H1 (cell line): ENCODE results near the gene SMYD4. TPM values are rescaled to one million over a fixed set of nuclear protein-coding genes. Genes with fewer than 3 reads are reported as not detected.

Experiments
- BCL11A ChIP-seq, 2 experiments: IDR thresholded peaks; one replicate each; pipeline ENCODE4 v1.6.1; 2011; ENCODE audit warnings: low read depth in 2 of 2, low read length in 2 of 2, mild to moderate bottlenecking in 2 of 2
- CEBPB ChIP-seq: IDR thresholded peaks from 2 replicates; pipeline ENCODE4 v1.6.1; 2012; ENCODE audit warnings: low read depth, low read length
- HDAC6 ChIP-seq: IDR thresholded peaks from one replicate; pipeline ENCODE4 v1.7.1; 2012; ENCODE audit warnings: low read depth, mild to moderate bottlenecking, inconsistent platforms, low read length, moderate library complexity
- KDM4A ChIP-seq: IDR thresholded peaks from one replicate; pipeline ENCODE4 v1.7.1; 2012; ENCODE audit warnings: low read depth, mild to moderate bottlenecking, moderate library complexity, low read length, inconsistent platforms; ENCODE audit not compliant: severe bottlenecking
- POLR2AphosphoS5 ChIP-seq: IDR thresholded peaks from 2 replicates; pipeline ENCODE4 v1.6.1; 2011; ENCODE audit warnings: low read depth, low read length
- SRF ChIP-seq: IDR thresholded peaks from 2 replicates; pipeline ENCODE4 v1.6.1; 2011; ENCODE audit warnings: mild to moderate bottlenecking, low read depth, low read length, moderate library complexity
- polyA plus RNA-seq, 7 experiments: library from polyadenylated mRNA; depleted of rRNA in 3 of 7; stranded (reverse) in 5 of 7; unstranded in 2 of 7; fragments of >200 nt in 5 of 7; fragments of 200-250 nt in 2 of 7; gene quantifications; 1 replicate in 5 of 7; 2 replicates in 1 of 7; 4 replicates in 1 of 7; pipeline versions ENCODE4 v1.2.1 to v1.2.3, GENCODE V29; 2011 to 2013; ENCODE audit warnings: missing spikeins in 2 of 7, mixed read lengths in 2 of 7
- total RNA-seq: library from RNA; stranded (reverse); fragmentation: NEBNext Ultra II Directional; extraction: Animal tissue kit (Norgen Biotek cat#: 25700); gene quantifications from 2 replicates; pipeline ENCODE4 v1.2.1, GENCODE V29; 2021

SMYD4 gene
- total and polyA plus RNA-seq, 2 of the 8 experiments (the other 6 are each of a cell fraction or from before 2014, with no cell fraction given), result 10.5 to 23.4 TPM

DNA sequence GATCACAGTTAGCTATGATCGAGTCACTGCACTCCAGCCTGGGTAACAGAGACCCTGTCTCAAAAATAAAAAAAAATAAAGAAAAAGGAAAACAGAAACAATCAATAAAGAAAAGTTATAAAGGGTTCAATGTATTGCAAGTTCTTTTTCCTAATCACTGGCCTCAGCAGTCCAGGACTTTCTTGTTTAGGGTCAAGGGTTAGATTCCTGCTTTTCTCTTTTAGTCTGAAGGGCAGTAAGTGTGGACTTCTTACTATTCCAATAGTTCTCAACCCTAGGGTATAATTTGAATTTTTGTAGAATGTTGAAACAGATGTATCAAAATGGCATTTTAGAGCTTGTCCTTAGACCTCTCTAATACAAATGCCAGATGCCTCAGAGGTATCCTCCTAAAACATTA is 27.3 kb downstream of the SMYD4 start (continued):
- TF ChIP-seq POLR2AphosphoS5 (no peak), KDM4A (no peak), HDAC6 (no peak), SRF (no peak), CEBPB (no peak), BCL11A (IDR thresholded peaks at IDR 0.05; ENCODE audit: low read depth in 2 of 2, low read length in 2 of 2) (no peak)
